Measurements from ENCODE around the gene DLGAP1. TPM values are rescaled to one million over a fixed set of nuclear protein-coding genes. Genes with fewer than 3 reads are reported as not detected.

Gene DLGAP1
- total and polyA plus RNA-seq, 10 donors = 0.11 to 6.0 (median 2.1) TPM

- Histone ChIP-seq H3K36me3 (no peaks in the 10 kb centered on the region), H3K9me3 (peaks cover 0 to 6% (median 0%) of the 10 kb centered on the region in 8 donors), H3K4me3 (no peak overlapping the region), H3K27ac (no peak overlapping the region), H3K27me3 (replicated peaks in 1 of 7) (no peaks in the 10 kb centered on the region), H3K4me1 (no peaks in the 10 kb centered on the region)
- DNase-seq = no peak
- TF ChIP-seq CTCF (IDR thresholded peaks at IDR 0.05 in 8 of 11, conservative IDR thresholded peaks at IDR 0.05 in 3 of 11) = no peak
- no peak for TF ChIP-seq POLR2A (IDR thresholded peaks at IDR 0.05)
- no peak for TF ChIP-seq POLR2AphosphoS5 (IDR thresholded peaks at IDR 0.05)
- intact Hi-C loops (cut with DNase I; ENCODE audit: low total_unique reads) = no loop called here
- WGBS, 5 donors = 84 to 98% (median 85%) methylated on average over 1 of the region's 1 CpG
Observed at GRCh38 chr18:4208366-4208765, 246.7 kb downstream of the DLGAP1 start.

GRCh38 chr18:4207383-4207985, 247.6 kb downstream of the DLGAP1 start:
- intact Hi-C loops (cut with DNase I; ENCODE audit: low total_unique reads) = no loop called here
- H3K4me3 ChIP-seq = no peak overlapping the region
- WGBS, 5 donors = 87 to 93% (median 89%) methylated on average over 7 of the region's 7 CpGs

GRCh38 chr18:4204438-4204720, 250.7 kb downstream of the DLGAP1 start:
- intact Hi-C loops (cut with DNase I; ENCODE audit: low total_unique reads) = no loop called here
- H3K27ac ChIP-seq = no peak overlapping the region
- peaks cover 0 to 6% (median 0%) of the 10 kb centered on the region in 8 donors for H3K9me3 ChIP-seq
- no peaks in the 10 kb centered on the region for H3K36me3 ChIP-seq
- H3K4me3 ChIP-seq = no peak overlapping the region
- DNase-seq = no peak
- no peaks in the 10 kb centered on the region for H3K4me1 ChIP-seq
- TF ChIP-seq POLR2AphosphoS5 (IDR thresholded peaks at IDR 0.05) (no peak), CTCF (IDR thresholded peaks at IDR 0.05 in 8 of 11, conservative IDR thresholded peaks at IDR 0.05 in 3 of 11) (no peak), POLR2A (IDR thresholded peaks at IDR 0.05) (no peak)
- H3K27me3 ChIP-seq (replicated peaks in 1 of 7) = no peaks in the 10 kb centered on the region
- 52 to 68% (median 62%) methylated on average over 1 of the region's 1 CpG for WGBS, 5 donors

More at GRCh38 chr18:4207383-4207985, 247.6 kb downstream of the DLGAP1 start:
- peaks cover 0 to 6% (median 0%) of the 10 kb centered on the region in 8 donors for H3K9me3 ChIP-seq
- H3K36me3 ChIP-seq = no peaks in the 10 kb centered on the region
- H3K4me1 ChIP-seq = no peaks in the 10 kb centered on the region
- no peaks in the 10 kb centered on the region for H3K27me3 ChIP-seq (replicated peaks in 1 of 7)
- no peak for DNase-seq
- TF ChIP-seq POLR2AphosphoS5 (IDR thresholded peaks at IDR 0.05) (no peak), POLR2A (IDR thresholded peaks at IDR 0.05) (no peak), CTCF (IDR thresholded peaks at IDR 0.05 in 8 of 11, conservative IDR thresholded peaks at IDR 0.05 in 3 of 11) (no peak)
- no peak overlapping the region for H3K27ac ChIP-seq

GRCh38 chr18:4203568-4204437, 251.3 kb downstream of the DLGAP1 start:
- TF ChIP-seq POLR2AphosphoS5 (IDR thresholded peaks at IDR 0.05) (no peak), CTCF (IDR thresholded peaks at IDR 0.05 in 8 of 11, conservative IDR thresholded peaks at IDR 0.05 in 3 of 11) (no peak), POLR2A (IDR thresholded peaks at IDR 0.05) (no peak)
- intact Hi-C loops (cut with DNase I; ENCODE audit: low total_unique reads) = no loop called here
- no peak overlapping the region for H3K27ac ChIP-seq
- H3K36me3 ChIP-seq = no peaks in the 10 kb centered on the region
- H3K4me3 ChIP-seq = no peak overlapping the region
- H3K27me3 ChIP-seq (replicated peaks in 1 of 7) = no peaks in the 10 kb centered on the region
- 77 to 86% (median 82%) methylated on average over 5 of the region's 5 CpGs for WGBS, 5 donors
- peaks cover 0 to 6% (median 0%) of the 10 kb centered on the region in 8 donors for H3K9me3 ChIP-seq
- H3K4me1 ChIP-seq = no peaks in the 10 kb centered on the region
- no peak for DNase-seq

Measured in spleen (tissue), 11 donors.